ENCODE results near the gene PHF14. TPM values are rescaled to one million over a fixed set of nuclear protein-coding genes. Genes with fewer than 3 reads are reported as not detected.

The PHF14 gene
- total and polyA plus RNA-seq, 10 donors: 18.9 to 59.1 (median 37.7) TPM

- H3K27ac ChIP-seq: no peak overlapping the region
- H3K36me3 ChIP-seq: no peaks in the 10 kb centered on the region
- intact Hi-C loops (cut with DNase I; ENCODE audit: low total_unique reads): no loop called here
- no peaks in the 10 kb centered on the region for H3K4me1 ChIP-seq
- H3K4me3 ChIP-seq: no peak overlapping the region
- no peak for DNase-seq
- no peaks in the 10 kb centered on the region for H3K9me3 ChIP-seq
- no peaks in the 10 kb centered on the region for H3K27me3 ChIP-seq (replicated peaks in 1 of 7)
- no peak for TF ChIP-seq POLR2A (IDR thresholded peaks at IDR 0.05)
- TF ChIP-seq CTCF (IDR thresholded peaks at IDR 0.05 in 8 of 11, conservative IDR thresholded peaks at IDR 0.05 in 3 of 11): no peak
- no peak for TF ChIP-seq POLR2AphosphoS5 (IDR thresholded peaks at IDR 0.05)
- WGBS, 5 donors: 71 to 88% (median 83%) methylated on average over 5 of the region's 5 CpGs
Measured at GRCh38 chr7:11171569-11172192, 198.0 kb downstream of the PHF14 start.

- WGBS, 5 donors: 94 to 98% (median 97%) methylated on average over 4 of the region's 4 CpGs
- Histone ChIP-seq H3K4me1 (no peaks in the 10 kb centered on the region), H3K4me3 (no peak overlapping the region), H3K9me3 (no peaks in the 10 kb centered on the region), H3K27me3 (replicated peaks in 1 of 7) (no peaks in the 10 kb centered on the region), H3K27ac (no peak overlapping the region), H3K36me3 (no peaks in the 10 kb centered on the region)
- no peak for TF ChIP-seq POLR2AphosphoS5 (IDR thresholded peaks at IDR 0.05)
- no peak for TF ChIP-seq POLR2A (IDR thresholded peaks at IDR 0.05)
- TF ChIP-seq CTCF (IDR thresholded peaks at IDR 0.05 in 8 of 11, conservative IDR thresholded peaks at IDR 0.05 in 3 of 11): no peak
- no peak for DNase-seq
- intact Hi-C loops (cut with DNase I; ENCODE audit: low total_unique reads): no loop called here
Measured at GRCh38 chr7:11172835-11173234, 199.2 kb downstream of the PHF14 start.

- Histone ChIP-seq H3K4me1 (no peaks in the 10 kb centered on the region), H3K27ac (no peak overlapping the region), H3K9me3 (no peaks in the 10 kb centered on the region), H3K36me3 (no peaks in the 10 kb centered on the region), H3K4me3 (no peak overlapping the region), H3K27me3 (replicated peaks in 1 of 7) (no peaks in the 10 kb centered on the region)
- intact Hi-C loops (cut with DNase I; ENCODE audit: low total_unique reads): no loop called here
- no peak for DNase-seq
- 42 to 65% (median 47%) methylated on average over 3 of the region's 3 CpGs for WGBS, 5 donors
- TF ChIP-seq CTCF (IDR thresholded peaks at IDR 0.05 in 8 of 11, conservative IDR thresholded peaks at IDR 0.05 in 3 of 11) (no peak), POLR2A (IDR thresholded peaks at IDR 0.05) (no peak), POLR2AphosphoS5 (IDR thresholded peaks at IDR 0.05) (no peak)
Measured at GRCh38 chr7:11175371-11175770, 201.7 kb downstream of the PHF14 start.

- TF ChIP-seq POLR2A (IDR thresholded peaks at IDR 0.05): no peak
- TF ChIP-seq POLR2AphosphoS5 (IDR thresholded peaks at IDR 0.05): no peak
- no peak for TF ChIP-seq CTCF (IDR thresholded peaks at IDR 0.05 in 8 of 11, conservative IDR thresholded peaks at IDR 0.05 in 3 of 11)
- Histone ChIP-seq H3K4me3 (no peak overlapping the region), H3K27me3 (replicated peaks in 1 of 7) (no peaks in the 10 kb centered on the region), H3K4me1 (no peaks in the 10 kb centered on the region), H3K9me3 (no peaks in the 10 kb centered on the region), H3K27ac (no peak overlapping the region), H3K36me3 (no peaks in the 10 kb centered on the region)
- intact Hi-C loops (cut with DNase I; ENCODE audit: low total_unique reads): no loop called here
- 68 to 81% (median 76%) methylated on average over 3 of the region's 3 CpGs for WGBS, 5 donors
- DNase-seq: no peak
Measured at GRCh38 chr7:11175887-11176286, 202.2 kb downstream of the PHF14 start.

All from spleen (tissue), 11 donors.